Keratinocyte (primary cell): ENCODE data around the gene DPYSL4. TPM values are rescaled to one million over a fixed set of nuclear protein-coding genes. Genes with fewer than 3 reads are reported as not detected.

ENCODE experiments used
- DNase-seq: peaks from one replicate; pipeline ENCODE4 v3.0.0-alpha.2; 2011; ENCODE audit warnings: low read depth, missing footprints, low spot score
- FAIRE-seq: peaks from 2 replicates; lab custom pipeline; 2011; peaks lifted over from hg19 to GRCh38; lab: Jason Lieb, UNC
- H2AFZ ChIP-seq: 2 replicates; pipeline ENCODE4 v1.6.0; 2012; ENCODE audit warnings: low read length, control low read depth, inconsistent platforms; ENCODE audit not compliant: control insufficient read depth
- H3K27ac ChIP-seq: 2 replicates; pipeline ENCODE4 v1.5.1; 2011; ENCODE audit warnings: low read length; ENCODE audit not compliant: control insufficient read depth, insufficient read depth
- H3K27me3 ChIP-seq: 3 replicates; pipeline ENCODE4 v1.6.0; 2011; ENCODE audit warnings: low read length; ENCODE audit not compliant: control insufficient read depth, insufficient read depth; ENCODE audit errors: extremely low read depth
- H3K36me3 ChIP-seq, 2 experiments: 2 replicates in 1 of 2; 3 replicates in 1 of 2; pipeline ENCODE4 v1.5.1; 2011; ENCODE audit warnings: low read length in 2 of 2, mild to moderate bottlenecking in 1 of 2; ENCODE audit not compliant: control insufficient read depth in 2 of 2, insufficient read depth in 2 of 2; ENCODE audit errors: extremely low read depth in 1 of 2
- H3K4me1 ChIP-seq: 3 replicates; pipeline ENCODE4 v1.5.1; 2011; ENCODE audit warnings: low read length; ENCODE audit not compliant: control insufficient read depth, insufficient read depth; ENCODE audit errors: extremely low read depth
- H3K4me2 ChIP-seq: 3 replicates; pipeline ENCODE4 v1.6.0; 2011; ENCODE audit warnings: low read depth, low read length; ENCODE audit not compliant: control insufficient read depth, insufficient read depth; ENCODE audit errors: extremely low read depth
- H3K4me3 ChIP-seq, 3 experiments: fragments of 200-600 bp in 1 of 3; sonication (generic) in 1 of 3; 2 replicates in 2 of 3; 3 replicates in 1 of 3; pipeline ENCODE4 v1.5.1; 2011 to 2016; ENCODE audit warnings: low read length in 3 of 3, mild to moderate bottlenecking in 3 of 3, control low read depth in 2 of 3, inconsistent platforms in 1 of 3, low read depth in 1 of 3, mixed read lengths in 1 of 3, mixed run types in 1 of 3, moderate library complexity in 1 of 3; ENCODE audit not compliant: control insufficient read depth in 2 of 3, insufficient read depth in 2 of 3; ENCODE audit errors: extremely low read depth in 1 of 3
- H3K79me2 ChIP-seq: 2 replicates; pipeline ENCODE4 v1.6.0; 2012; ENCODE audit warnings: low read length; ENCODE audit not compliant: control insufficient read depth, insufficient read depth
- H3K9ac ChIP-seq: 3 replicates; pipeline ENCODE4 v1.6.0; 2011; ENCODE audit warnings: low read length; ENCODE audit not compliant: control insufficient read depth, insufficient read depth; ENCODE audit errors: extremely low read depth
- H3K9me1 ChIP-seq: 3 replicates; pipeline ENCODE4 v1.6.0; 2011; ENCODE audit warnings: low read length; ENCODE audit not compliant: control insufficient read depth, insufficient read depth; ENCODE audit errors: extremely low read depth
- H3K9me3 ChIP-seq: 2 replicates; pipeline ENCODE4 v1.5.1; 2012; ENCODE audit warnings: low read depth, low read length; ENCODE audit not compliant: control insufficient read depth
- H4K20me1 ChIP-seq: 3 replicates; pipeline ENCODE4 v1.6.0; 2011; ENCODE audit warnings: low read length; ENCODE audit not compliant: control insufficient read depth, insufficient read depth; ENCODE audit errors: extremely low read depth
- EZH2 ChIP-seq: IDR thresholded peaks from one replicate; pipeline ENCODE4 v1.6.1; 2012; ENCODE audit warnings: inconsistent platforms, mild to moderate bottlenecking, low read length, moderate library complexity
- dilution Hi-C: fragments of 300-500 bp; cut with MboI; formaldehyde crosslinking; loops from one replicate; pipeline ENCODE4 v1.7.0; 2020; ENCODE audit warnings: low sequenced_read_pairs; ENCODE audit not compliant: extremely low pct_ligation_motif_present
- polyA plus RNA-seq, 5 experiments: library from polyadenylated mRNA; depleted of rRNA in 3 of 5; stranded (reverse) in 3 of 5; stranded (forward) in 1 of 5; unstranded in 1 of 5; fragments of >200 nt; gene quantifications; 1 replicate in 1 of 5; 2 replicates in 3 of 5; 3 replicates in 1 of 5; pipeline versions ENCODE4 v1.2.1 to v1.2.3, GENCODE V29; 2011 to 2012; ENCODE audit warnings: missing spikeins in 2 of 5, low read depth in 1 of 5, low replicate concordance in 1 of 5
- TF ChIP-seq, protein P1 (sequence below), 3 experiments: IDR thresholded peaks in 1 of 3; conservative IDR thresholded peaks in 1 of 3; optimal IDR thresholded peaks in 1 of 3; 2 replicates in 2 of 3; 3 replicates in 1 of 3; pipeline versions ENCODE3 to v1.5.1; 2011; ENCODE audit warnings: low read length in 3 of 3, mild to moderate bottlenecking in 3 of 3, moderate library complexity in 2 of 3, control low read depth in 1 of 3, inconsistent platforms in 1 of 3; ENCODE audit not compliant: insufficient read depth in 2 of 3; ENCODE audit errors: extremely low read depth in 1 of 3

The DPYSL4 gene
- polyA plus RNA-seq, 1 donor (not counting 4 experiments of a cell fraction or from before 2014, with no cell fraction given): 7.4 TPM

DNA sequence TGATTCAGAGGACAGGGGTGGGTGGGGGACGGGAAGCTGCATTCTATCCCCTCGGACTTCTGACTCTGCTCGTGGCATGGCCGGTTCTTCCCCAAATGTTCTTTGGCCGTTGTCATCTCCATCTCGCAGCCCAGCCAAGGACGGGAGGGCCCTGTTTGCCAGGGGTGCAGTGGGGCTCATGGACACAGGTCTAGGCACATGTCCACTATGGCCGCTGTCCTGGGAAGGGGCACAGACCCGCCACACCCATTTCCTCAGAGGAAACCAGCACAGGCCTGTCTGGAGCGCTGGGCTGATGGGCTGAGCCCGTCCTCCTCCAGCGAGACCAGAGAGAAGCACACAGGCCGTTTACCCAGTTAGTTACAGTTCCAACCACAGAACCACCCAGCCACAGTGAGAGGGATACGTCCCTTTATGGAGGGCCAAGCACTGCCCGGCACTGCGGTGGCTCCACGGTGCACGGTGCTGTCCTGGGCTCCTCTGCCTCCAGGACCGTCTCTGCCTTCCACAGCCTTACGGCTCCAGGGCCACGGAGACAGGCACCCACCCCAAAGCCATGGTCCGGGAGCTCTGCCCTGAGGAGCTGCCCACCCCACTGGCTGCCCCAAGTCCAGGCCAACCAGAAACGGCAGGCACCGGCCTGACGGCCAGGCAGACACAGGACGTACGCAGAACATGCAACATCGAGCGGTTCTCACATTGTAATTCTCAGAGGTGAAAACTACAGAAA is 20.2 kb downstream of the DPYSL4 start:
- no peaks in the 10 kb centered on the region for H3K9me1 ChIP-seq
- H3K9me3 ChIP-seq: no peaks in the 10 kb centered on the region
- H3K4me2 ChIP-seq: no peak overlapping the region
- H3K4me3 ChIP-seq: no peak overlapping the region
- FAIRE-seq (no peak), DNase-seq (no peak)
- no peaks in the 10 kb centered on the region for H3K27me3 ChIP-seq
- no peaks in the 10 kb centered on the region for H3K4me1 ChIP-seq
- H4K20me1 ChIP-seq: no peaks in the 10 kb centered on the region
- dilution Hi-C loops: no loop called here
- H3K79me2 ChIP-seq: no peaks in the 10 kb centered on the region
- no peak overlapping the region for H2AFZ ChIP-seq
- no peaks in the 10 kb centered on the region for H3K36me3 ChIP-seq
- TF ChIP-seq, protein P1, sequence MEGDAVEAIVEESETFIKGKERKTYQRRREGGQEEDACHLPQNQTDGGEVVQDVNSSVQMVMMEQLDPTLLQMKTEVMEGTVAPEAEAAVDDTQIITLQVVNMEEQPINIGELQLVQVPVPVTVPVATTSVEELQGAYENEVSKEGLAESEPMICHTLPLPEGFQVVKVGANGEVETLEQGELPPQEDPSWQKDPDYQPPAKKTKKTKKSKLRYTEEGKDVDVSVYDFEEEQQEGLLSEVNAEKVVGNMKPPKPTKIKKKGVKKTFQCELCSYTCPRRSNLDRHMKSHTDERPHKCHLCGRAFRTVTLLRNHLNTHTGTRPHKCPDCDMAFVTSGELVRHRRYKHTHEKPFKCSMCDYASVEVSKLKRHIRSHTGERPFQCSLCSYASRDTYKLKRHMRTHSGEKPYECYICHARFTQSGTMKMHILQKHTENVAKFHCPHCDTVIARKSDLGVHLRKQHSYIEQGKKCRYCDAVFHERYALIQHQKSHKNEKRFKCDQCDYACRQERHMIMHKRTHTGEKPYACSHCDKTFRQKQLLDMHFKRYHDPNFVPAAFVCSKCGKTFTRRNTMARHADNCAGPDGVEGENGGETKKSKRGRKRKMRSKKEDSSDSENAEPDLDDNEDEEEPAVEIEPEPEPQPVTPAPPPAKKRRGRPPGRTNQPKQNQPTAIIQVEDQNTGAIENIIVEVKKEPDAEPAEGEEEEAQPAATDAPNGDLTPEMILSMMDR (optimal IDR thresholded peaks at IDR 0.05 in 1 of 3, IDR thresholded peaks at IDR 0.05 in 1 of 3, conservative IDR thresholded peaks at IDR 0.05 in 1 of 3; ENCODE audit: extremely low read depth in 1 of 3, insufficient read depth in 2 of 3, low read length in 3 of 3): no peak
- no peak for TF ChIP-seq EZH2
- H3K9ac ChIP-seq: no peak overlapping the region
- H3K27ac ChIP-seq: no peak overlapping the region

DNA sequence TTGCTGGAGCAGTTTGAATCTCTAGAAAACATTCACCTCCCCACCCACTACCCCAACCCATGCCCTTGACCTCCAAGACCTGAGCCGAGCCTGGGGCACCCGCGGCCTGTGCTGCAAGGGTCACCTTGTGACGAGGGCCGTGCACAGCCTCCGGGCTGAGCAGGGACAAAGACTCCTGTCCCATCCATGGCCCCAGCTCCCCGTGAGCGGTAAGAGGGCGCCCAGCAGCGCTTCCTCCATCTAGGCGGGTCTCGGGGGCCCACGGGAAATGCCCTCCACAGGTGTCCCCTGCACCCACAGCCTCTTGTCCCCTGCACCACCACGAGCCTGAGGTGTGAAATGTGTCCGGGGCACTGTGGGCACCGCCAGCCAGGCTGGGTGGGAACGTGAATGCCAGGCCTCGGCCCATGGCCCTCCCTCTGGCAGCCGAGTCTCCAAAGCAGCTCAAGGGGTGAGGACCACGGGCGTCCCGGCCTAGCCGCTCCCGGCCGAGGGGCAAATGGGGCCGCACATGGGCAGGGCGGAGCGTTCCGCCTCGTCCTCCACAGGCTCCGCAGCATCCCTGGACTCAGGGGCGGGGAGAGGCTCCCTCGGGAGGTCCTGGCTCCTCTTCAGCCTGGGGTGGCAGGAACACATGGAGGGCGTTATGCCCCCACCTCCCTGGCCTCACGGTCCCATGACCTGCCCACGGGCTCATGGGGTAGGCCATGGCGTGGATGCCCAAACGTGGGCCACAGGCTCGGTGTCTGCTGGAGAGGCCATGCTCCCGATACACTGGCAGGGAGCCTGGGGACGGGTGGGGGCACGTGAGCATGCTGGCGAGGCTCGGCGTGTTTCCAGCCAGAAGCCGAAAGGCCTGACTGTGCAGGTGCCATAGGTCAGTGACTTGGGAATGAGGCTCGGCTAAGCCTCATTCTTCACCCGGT is 21.1 kb downstream of the DPYSL4 start:
- Histone ChIP-seq H3K9me3 (no peaks in the 10 kb centered on the region), H4K20me1 (no peaks in the 10 kb centered on the region), H3K27ac (no peak overlapping the region), H3K36me3 (no peaks in the 10 kb centered on the region), H3K4me1 (no peaks in the 10 kb centered on the region), H3K4me2 (no peak overlapping the region), H3K79me2 (no peaks in the 10 kb centered on the region), H3K27me3 (no peaks in the 10 kb centered on the region), H3K9me1 (no peaks in the 10 kb centered on the region), H2AFZ (no peak overlapping the region), H3K4me3 (no peak overlapping the region), H3K9ac (no peak overlapping the region)
- no peak for DNase-seq
- TF ChIP-seq, protein P1 (optimal IDR thresholded peaks at IDR 0.05 in 1 of 3, IDR thresholded peaks at IDR 0.05 in 1 of 3, conservative IDR thresholded peaks at IDR 0.05 in 1 of 3; ENCODE audit: extremely low read depth in 1 of 3, insufficient read depth in 2 of 3, low read length in 3 of 3): no peak
- no peak for TF ChIP-seq EZH2
- dilution Hi-C loops: no loop called here
- FAIRE-seq: no peak
